Hippocampal formation (tissue), 2 donors: ENCODE results near the gene USP43.
"Not testable (repeated sequence)": the region's sequence is repeated elsewhere in the genome, so short reads cannot be mapped to it uniquely, and the experiment has no call there.

Experiments
- DNase-seq, 2 donors: peaks; one replicate each; lab custom pipeline; 2025; lab: John Stamatoyannopoulos, UW

USP43 gene, protein sequence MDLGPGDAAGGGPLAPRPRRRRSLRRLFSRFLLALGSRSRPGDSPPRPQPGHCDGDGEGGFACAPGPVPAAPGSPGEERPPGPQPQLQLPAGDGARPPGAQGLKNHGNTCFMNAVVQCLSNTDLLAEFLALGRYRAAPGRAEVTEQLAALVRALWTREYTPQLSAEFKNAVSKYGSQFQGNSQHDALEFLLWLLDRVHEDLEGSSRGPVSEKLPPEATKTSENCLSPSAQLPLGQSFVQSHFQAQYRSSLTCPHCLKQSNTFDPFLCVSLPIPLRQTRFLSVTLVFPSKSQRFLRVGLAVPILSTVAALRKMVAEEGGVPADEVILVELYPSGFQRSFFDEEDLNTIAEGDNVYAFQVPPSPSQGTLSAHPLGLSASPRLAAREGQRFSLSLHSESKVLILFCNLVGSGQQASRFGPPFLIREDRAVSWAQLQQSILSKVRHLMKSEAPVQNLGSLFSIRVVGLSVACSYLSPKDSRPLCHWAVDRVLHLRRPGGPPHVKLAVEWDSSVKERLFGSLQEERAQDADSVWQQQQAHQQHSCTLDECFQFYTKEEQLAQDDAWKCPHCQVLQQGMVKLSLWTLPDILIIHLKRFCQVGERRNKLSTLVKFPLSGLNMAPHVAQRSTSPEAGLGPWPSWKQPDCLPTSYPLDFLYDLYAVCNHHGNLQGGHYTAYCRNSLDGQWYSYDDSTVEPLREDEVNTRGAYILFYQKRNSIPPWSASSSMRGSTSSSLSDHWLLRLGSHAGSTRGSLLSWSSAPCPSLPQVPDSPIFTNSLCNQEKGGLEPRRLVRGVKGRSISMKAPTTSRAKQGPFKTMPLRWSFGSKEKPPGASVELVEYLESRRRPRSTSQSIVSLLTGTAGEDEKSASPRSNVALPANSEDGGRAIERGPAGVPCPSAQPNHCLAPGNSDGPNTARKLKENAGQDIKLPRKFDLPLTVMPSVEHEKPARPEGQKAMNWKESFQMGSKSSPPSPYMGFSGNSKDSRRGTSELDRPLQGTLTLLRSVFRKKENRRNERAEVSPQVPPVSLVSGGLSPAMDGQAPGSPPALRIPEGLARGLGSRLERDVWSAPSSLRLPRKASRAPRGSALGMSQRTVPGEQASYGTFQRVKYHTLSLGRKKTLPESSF

DNA sequence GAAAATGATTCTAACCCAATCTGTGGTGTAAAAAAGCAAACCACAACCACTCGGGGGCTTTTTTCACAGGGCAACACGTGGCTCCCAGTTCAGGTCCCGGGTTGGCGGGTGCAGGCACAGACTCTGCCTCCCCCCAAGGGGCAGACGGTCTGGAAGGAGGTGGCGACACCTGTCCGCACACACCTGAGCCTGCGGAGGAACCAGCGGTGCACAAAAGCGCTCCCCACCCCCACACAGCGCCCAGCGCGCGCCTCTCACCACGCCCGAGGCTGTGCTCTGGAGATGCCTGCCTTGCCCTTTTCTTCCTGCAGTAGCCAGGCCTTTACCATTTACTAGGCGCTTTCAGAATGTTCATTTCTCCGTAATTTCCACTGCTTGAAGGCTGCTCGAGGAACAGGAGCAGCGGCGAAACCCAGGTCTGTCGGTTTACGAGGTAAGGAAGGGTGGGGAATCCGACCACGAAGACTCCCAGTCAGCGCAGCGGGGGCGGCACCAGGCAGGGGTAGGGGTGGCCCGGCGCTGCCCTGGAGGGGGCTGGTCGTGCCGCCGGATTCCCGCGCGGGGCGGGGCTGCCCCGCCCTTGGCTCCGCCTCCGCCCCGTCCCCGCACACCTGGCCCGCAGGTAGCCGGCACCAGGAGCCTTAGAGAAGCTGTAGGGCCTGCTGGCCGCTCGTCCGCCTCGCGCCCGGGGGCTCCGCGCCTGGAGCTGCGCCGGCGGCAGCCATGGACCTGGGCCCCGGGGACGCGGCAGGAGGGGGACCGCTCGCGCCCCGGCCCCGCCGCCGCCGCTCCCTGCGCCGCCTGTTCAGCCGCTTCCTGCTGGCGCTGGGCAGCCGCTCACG is at the start of gene USP43:
Gene USP43, plus strand, starts transcription at position 608 of the 842 bp plus-strand sequence. Its CDS starts 116 bp downstream, at position 724.
- DNase-seq, result no peak

DNA sequence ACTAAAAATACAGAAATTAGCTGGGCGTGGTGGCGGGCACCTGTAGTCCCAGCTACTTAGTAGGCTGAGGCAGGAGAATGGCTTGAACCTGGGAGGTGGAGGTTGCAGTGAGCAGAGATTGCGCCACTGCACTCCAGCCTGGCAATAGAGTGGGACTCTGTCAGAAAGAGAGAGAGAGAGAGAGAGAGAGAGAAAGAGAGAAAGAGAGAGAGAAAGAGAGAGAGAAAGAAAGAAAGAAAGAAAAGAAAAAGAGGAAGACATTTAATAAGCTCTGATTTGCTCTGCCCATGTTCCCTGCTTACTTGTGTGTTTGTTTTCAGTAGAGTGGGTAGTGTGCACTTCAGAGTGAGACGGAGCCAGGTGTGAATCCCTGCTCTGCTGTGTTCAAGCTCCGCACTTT is 47.7 kb upstream of the USP43 start:
- DNase-seq, result not testable (repeated sequence)

DNA sequence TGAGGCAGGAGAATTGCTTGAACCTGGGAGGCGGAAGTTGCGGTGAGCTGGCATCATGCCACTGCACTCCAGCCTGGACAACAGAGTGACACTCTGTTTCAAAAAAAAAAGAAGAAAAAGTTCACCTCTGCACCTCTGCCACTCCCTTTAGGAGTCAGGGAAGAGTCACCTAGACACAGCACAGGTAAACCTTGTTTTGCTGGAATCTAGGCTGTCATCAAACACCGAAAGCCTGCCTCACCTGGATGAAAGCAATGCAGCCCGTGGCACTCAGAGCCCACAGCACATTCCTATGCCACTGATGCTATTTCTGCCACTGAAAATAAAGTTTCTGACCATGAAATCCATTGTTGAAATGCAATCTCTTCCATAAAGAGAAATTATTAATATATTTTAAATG is 46.7 kb upstream of the USP43 start:
- no peak for DNase-seq

DNA sequence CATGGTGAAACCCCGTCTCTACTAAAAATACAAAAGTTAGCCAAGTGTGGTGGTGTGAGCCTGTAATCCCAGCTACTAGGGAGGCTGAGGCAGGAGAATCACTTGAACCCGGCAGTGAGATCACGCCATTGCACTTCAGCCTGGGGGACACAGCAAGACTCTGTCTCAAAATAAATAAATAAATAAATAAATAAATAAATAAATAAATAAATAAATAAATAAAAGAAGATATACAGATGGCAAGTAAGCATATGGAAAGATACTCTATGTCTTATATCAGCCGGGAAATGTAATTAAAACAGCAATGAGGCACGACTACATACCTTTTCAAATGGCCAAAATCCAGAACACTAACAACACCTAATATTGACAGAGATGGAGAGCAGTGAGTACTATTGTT is 40.7 kb upstream of the USP43 start:
- not testable (repeated sequence) for DNase-seq

DNA sequence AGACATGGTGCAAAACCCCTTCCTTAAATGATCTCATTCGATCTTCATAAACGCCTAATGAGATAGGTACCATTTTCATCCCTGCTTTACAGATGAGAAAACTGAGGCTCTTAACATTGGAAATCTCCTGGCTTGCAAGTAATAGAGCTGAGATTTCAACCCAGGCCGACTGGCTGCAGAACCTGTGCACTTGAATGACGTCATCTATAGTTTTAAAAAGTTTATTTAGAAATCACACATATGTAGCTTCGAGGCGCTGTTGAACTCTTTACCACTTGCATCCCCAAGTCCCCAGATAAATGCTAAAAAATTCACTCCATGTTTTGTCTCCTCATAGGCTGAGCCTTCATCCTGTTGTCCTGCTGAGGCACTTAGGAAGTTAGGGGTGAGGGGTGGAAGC is 38.9 kb upstream of the USP43 start:
- DNase-seq, result no peak

DNA sequence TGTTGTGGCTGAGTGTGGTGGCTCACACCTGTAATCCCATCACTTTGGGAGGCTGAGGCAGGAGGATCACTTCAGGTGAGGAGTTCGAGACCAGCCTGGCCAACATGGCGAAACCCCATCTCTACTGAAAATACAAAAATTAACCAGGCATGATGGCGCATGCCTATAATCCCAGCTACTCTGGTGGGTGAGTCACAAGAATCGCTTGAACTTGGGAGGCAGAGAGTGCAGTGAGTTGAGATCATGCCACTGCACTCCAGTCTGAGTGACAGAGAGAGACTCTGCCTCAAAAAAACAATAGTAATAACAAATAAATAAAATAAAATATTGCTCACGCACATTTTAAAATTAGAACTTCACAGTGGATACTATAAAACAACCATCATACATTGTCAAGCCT is 38.3 kb upstream of the USP43 start:
- not testable (repeated sequence) for DNase-seq

DNA sequence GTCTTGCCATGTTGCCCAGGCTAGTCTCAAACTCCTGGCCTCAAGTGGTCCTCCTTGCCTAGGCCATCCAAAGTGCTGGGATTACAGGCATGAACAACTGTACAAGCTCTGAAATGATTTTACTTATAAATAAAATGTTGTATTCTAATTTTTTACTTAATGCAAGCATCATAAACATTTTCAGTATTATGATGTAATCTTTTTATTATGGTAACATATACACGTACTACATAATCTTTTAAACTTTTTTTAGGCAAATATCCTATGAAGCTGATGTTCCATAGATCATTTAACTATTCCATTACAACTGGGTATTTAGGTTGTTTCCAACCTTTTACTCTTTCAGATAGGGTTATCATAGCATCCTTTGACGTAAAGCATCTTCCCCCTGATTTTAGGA is 33.8 kb upstream of the USP43 start:
- DNase-seq, result no peak

DNA sequence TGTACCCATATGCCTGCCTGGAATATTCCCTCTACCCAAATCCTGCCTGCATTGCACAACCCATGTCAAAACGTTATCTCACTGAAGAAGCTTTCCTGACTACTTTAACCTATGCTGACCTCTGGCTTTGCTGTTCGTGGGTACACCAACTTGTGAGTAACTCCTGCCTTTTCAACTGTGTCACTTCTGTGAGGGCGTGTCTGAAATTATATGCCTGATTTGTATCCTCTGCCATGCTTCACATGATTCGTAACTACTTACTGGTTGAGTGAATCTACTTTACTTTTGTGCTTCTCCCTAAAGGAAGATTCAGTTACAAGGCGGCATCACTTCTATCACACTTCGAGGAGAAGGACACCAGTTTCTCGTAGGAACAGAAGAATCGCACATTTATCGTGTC is 33.3 kb upstream of the USP43 start:
- DNase-seq, result no peak

DNA sequence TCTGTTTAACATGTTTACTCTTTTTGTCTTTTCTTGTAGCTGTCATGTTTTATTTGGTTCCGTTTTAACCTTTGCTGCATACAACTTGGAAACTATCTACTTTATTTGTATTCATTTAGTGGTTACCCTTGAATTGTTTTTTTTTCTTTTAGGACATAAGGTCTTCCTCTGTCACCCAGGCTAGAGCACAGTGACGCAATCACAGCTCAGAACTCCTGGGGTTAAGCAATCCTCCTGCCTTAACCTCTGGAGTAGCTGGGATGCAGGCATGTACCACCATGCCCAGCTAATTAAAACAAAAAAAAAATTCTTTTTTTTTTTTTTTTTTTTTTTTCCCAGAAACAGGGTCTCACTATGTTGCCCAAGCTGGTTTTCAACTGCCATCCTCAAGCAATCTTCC is 29.8 kb upstream of the USP43 start:
- DNase-seq, result no peak

DNA sequence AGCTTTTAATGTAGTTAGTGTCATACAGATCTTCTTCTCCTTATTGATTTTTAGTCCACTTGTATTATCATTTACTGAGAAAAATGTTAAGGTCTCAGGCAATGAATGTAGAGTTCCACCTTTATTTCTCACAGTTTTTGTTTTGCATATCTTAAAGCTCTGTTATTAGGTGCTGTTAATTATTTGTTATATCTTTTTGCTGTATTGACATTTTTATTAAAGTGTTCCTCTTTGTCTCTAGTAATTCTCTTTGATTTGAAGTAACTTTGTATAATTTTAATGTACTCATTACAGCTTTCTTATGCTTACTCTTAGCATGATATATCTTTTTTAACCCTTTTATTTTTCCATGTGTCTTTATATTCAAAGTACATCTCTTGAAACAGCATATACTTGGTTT is 22.4 kb upstream of the USP43 start:
- DNase-seq, result no peak

DNA sequence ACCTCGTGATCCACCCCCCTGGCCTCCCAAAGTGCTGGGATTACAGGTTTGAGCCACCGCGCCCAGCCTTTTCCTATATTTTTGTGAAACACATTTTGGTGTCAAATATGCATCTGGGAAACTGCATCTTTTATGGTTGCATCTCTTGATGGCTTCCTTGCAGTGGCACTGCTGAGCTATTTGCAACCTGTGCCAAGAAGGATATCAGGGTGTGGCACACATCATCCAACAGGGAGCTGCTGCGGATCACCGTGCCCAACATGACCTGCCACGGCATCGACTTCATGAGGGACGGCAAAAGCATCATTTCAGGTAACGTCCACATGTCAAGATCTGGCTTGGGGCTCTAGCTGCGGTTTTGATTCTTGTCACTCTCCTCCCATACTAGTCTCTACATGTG is 16.8 kb upstream of the USP43 start:
- no peak for DNase-seq

DNA sequence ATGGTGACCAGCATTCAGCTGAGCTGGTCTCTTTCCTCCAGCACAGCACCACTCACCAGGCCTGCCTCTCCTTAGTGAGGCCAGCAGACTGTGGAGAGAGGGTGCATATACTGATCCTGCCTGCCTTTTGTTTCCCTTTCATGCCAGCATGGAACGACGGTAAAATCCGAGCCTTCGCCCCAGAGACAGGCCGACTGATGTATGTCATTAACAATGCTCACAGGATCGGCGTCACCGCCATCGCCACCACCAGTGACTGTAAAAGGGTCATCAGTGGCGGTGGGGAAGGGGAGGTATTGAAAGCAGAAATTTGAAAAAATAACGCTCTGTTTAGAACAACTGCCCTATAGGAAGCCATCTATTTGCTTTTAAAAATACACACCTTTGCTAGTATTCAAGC is 12.6 kb upstream of the USP43 start:
- no peak for DNase-seq

DNA sequence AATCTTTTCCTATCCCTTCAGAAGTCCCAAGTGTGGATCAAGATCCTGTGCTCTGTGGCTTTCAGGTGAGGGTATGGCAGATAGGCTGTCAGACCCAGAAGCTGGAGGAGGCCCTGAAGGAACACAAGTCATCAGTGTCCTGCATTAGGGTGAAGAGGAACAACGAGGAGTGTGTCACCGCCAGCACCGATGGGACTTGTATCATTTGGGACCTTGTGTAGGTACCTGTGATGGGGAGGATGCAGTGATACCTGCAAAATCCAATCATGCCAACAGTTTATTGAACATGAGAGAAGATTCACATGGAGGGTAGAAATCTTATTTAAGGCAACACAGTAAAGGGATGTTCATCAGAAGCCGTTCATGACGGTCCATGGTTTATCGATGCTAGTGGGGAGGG is 10.0 kb upstream of the USP43 start:
- no peak for DNase-seq

DNA sequence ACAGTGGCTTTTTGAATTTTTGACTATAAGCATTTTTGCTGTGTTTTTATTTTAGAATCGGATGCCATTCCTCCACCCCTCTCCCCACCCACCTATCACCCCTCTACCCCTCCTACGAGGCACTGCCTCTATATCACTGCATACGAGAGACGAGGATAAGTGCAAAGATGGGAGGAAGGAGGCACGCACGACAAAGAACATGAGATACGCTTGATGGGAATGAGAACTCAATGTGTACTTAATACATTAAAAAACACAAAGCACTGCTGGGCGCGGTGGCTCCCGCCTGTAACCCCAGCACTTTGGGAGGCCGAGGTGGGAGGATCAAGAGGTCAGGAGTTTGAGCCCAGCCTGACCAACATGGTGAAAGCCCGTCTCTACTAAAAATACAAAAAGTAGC is 8.8 kb upstream of the USP43 start:
- DNase-seq, result no peak

DNA sequence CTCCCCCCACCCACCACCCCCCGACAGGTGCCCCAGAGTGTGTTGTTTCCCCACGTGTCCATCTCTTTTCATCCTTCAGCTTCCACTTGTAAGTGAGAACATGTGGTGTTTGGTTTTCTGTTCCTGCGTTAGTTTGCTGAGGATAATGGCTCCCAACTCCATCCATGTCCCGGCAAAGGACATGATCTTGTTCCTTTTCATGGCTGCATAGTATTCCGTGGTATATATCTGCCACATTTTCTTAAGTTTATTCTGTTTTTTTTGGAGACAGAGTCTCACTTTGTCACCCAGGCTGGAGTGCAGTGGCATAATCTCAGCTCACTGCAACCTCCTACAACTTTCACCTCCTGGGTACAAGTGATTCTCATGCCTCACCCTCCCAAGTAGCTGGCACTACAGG is 4.9 kb upstream of the USP43 start:
- DNase-seq, result not testable (repeated sequence)

DNA sequence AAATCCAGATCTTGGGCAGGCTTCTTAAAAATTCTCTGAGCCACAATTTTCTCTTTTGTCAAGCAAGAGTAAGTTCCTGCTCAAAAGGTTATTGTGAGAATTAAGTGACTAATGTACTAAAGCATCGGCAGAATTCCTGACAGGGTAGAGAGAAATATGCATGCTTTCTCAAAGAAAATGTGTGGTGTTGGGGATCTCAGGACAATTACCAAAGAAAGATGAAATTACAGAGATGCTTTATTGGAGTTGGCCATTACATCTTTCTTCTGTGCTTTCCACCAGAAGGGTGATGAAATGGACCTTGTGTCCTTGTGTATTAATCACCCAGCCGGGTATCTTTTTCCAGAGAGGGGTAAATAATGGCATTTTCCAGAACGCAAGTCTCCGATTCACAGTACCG is 1.7 kb upstream of the USP43 start:
- DNase-seq, result no peak

DNA sequence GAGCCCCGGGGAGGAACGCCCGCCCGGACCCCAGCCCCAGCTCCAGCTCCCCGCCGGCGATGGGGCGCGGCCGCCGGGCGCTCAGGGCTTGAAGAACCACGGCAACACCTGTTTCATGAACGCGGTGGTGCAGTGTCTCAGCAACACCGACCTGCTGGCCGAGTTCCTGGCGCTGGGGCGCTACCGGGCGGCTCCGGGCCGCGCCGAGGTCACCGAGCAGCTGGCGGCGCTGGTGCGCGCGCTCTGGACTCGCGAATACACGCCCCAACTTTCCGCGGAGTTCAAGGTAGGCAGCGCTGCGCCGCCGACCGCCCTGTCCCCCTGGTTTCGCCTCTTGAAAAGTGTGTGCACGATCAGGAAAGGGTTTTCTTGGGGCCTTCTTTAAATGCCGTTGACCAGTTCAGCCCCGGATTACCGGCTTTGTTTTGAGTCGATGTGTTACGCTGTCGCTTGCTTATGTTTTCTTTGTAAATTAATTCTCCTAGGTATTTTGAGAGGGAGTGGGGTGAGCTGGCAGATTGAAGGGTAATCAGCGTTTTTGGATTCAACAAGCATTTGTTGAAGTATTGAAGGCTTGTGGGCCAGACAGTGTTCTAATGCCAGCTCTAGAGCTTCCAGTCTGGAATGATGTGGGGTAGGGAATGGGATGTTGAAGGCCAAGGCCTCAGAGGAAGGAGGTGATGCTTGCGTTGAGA is 681 bp downstream of the USP43 start:
- no peak for DNase-seq

DNA sequence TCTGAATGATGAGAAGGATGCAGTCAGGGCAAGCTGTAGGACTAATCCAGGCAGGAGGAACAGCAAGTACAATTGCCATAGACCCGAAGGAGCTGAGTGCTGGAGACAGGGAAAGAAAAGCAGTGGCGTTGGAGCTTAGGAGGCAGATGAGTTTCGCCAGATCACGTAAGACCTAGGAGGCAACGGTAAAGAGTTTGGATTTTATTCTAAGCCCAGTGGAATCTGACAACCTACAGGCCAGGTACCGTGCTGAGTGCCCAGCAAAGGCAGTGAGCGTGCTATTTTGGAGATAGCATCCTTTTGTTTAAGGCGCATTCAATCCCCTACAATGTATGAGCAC is 1.2 kb downstream of the USP43 start:
- no peak for DNase-seq

DNA sequence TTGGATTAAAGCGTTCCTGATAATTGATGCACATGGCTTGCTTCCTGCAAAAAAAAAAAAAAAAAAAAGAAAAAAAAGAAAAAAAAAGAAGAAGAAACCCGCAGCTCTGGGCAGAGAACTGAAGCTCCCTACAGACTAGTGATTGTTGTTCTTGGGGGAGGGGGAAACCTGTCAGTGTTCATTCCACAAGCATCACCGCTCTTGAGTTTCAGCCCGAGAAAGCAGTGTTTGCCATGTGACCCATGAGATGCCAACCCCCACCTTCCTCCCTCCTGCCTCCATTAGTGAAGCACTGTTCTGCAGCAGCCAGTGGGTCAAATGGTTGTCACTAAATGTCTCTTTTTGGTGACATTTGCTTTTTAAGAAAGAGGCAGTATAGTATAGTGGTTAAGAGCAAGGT is 1.7 kb downstream of the USP43 start:
- DNase-seq, result no peak

DNA sequence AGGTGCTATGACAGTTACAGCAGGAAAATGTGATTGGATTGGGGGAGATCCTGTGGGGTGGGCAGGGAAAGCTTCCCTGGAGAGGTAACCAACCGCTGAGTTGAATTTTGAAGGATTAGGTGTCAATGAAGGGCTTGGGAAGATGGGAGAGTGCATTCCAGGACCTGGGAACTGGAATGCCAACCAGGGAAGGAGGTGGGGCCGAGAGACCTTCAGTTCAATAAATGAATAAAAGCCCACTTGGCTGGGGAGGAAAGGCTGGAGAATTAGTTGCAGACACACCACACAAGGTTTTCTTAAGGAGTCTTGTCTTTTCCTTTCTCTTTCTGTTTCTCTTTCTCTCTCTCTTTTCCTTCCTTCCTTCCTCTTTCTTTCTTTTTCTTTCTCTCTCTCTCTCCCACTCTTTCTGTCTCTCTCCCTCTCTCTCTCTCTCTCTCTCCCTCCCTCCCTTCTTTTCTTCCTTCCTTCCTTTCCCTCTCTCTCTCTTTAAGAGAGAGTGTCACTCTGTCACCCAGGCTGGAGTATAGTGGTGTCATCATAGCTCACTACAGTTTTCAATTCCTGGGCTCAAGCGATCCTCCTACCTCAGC is 3.3 kb downstream of the USP43 start:
- DNase-seq, result no peak
